ENCODE measurements around the gene USH1C. TPM values are rescaled to one million over a fixed set of nuclear protein-coding genes. Genes with fewer than 3 reads are reported as not detected.

USH1C gene
- total RNA-seq, 1 experiment from 2014 or later: 35.4 TPM

DNA sequence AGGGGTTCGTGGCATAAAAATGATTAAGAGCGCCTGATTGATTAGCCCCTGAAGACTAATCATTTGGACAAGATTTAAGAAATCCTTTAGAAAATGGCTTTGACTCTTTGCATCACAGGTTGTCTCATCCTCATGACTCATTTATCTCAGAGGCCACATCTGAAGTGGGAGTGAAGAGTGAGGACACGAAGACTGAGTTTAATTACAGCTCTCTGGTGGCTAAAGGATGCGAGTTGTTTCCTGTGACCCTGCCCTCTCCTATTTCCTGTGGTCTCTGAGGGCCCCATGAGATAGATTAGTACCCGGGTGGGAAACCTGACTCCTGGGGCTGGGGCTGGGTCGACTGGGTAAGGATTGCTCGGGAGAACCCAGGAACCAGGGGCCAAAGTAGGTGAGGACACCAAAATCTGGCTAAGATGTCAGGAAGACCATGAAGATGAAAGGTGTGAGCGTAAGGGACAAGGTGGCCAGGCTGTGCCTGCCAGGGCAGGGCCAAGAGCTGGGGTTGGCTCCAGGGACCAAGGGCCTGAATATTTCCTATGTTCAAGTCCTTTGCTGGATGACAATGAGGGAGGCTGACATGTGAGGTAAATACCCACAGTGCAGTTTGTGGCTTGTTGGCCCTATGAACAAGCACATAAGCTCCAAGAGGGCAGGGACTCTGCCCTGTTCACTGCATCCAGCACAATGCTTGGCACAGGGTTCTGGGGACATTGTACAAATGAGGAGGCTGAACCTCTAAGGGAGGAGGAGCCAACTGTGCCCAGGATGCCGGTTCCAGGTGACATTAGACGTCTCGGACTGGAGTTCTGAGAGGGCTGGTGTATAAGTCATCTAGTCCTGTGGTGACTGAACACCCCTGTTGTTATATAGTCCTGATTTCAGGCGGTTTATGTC is 6.5 kb upstream of the USH1C start:
- no peak for DNase-seq (ENCODE audit: extremely low read depth, low read depth)

DNA sequence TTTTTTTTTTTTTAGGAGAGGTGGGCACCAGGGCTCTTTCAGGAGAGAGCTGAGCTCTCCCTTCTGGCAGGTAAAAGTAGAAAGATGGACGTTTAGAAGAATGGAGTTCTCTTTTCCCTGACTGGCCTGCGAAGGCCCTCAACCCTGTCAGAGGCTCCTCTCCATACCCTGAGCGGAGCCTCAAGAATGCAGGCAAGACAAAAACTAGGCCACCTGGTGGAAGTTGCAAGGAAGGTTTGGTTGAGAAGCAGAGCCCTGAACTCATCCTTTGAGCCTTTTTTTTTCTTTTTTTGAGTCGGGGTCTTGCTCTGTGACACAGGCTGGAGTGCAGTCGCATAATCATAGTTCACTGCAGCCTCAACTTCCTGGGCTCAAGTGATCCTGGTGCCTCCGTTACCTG is 4.2 kb upstream of the USH1C start:
- no peak for DNase-seq (ENCODE audit: extremely low read depth, low read depth)

DNA sequence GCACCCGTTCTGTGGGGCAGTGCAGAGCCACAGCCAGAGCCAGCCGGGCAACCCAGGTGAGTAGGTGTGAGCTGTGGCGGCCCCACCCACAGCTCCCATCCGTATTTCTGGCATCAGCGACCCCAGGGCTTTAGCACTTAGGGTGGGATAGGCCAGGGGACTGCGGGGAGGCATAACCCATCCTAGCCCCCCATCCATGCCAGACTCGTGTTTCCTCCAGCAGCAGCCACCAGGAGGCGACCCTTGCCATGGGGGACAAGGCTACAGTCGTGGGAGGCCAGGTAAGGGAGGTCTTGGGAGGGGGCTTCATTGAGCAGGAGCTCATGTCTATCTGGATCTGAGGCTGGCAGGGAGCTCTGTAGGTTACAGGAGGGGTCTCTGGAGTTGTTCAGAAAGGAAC is 3.7 kb upstream of the USH1C start:
- no peak for DNase-seq (ENCODE audit: extremely low read depth, low read depth)

DNA sequence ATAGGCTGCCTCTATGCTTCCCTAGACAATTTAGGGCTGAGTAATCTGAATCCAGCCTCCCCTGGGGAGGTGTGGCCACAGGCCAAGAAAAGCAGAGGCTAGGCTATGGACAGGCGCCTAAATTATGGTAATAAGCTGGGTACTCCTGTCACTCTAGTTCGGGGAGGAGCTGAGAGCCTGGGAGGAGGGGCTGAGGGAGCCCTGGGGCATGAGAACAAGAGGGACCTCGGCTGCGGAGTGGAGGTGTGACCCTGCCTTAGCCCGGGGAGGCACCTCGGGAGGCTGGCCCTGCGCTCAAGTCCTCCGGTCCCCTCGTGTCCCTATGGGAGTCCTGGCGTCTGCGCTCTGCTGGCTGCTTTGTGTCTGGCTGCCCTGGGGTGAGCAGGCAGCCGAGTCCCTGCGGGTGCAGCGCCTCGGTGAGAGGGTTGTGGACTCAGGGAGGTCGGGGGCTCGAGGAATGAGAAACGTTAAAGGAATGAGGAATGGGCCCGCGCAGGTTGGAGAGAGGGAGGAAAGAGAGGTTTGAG is 2.9 kb upstream of the USH1C start, which contains the start of gene OTOG:
OTOG (plus strand) TSS at position 209 of the 527 bp plus-strand sequence; CDS start at position 323, 114 bp downstream.
- DNase-seq (ENCODE audit: extremely low read depth, low read depth): no peak

DNA sequence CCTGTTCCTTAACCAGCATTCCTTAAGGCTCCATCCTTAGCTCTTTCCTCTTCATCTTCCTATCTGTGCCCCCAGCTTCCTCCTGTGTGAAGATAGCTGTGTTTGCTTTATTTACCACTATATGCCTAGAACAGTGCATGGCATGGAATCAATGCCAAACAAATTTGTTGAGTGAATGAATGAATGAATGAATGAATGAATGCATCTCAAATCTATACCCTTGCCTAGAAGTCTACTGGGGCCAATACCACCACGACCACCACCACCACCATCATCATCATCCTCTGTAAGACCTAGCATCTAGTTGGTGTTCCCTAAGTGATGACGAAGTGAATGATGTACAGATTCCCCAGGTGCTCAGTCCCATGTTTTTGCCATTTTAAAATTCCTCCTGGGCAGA is 2.0 kb upstream of the USH1C start:
- DNase-seq (ENCODE audit: extremely low read depth, low read depth): no peak

DNA sequence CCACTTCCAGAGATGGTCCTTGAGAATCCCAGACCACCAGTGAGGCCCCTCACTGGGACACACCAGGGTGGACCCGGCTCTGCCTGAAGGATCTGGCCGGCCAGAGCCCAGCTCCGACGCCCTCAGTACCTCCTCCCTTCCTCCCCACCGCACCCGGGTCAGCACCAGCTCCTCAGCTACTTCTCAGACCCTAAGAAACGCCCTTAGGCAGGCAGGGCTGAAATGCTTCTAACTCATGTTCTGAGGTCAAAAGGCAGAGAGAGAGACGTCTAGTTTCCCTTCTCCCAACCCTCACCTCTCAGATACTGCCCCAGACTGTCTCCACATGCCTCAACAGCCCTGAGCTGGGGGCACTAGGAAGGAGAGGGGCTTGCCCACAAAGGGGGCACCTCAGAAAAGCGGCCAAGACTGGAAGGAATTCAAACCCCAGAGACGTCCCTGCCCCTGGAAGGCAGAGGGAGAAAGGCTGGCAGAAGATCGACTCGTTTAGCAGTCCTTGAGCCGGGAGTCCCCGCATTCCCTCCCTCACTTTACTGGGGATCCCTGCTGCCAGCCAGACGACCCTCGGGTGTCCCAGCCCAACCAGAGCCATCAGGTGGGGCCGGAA is 539 bp downstream of the USH1C start:
- no peak for DNase-seq (ENCODE audit: extremely low read depth, low read depth)

DNA sequence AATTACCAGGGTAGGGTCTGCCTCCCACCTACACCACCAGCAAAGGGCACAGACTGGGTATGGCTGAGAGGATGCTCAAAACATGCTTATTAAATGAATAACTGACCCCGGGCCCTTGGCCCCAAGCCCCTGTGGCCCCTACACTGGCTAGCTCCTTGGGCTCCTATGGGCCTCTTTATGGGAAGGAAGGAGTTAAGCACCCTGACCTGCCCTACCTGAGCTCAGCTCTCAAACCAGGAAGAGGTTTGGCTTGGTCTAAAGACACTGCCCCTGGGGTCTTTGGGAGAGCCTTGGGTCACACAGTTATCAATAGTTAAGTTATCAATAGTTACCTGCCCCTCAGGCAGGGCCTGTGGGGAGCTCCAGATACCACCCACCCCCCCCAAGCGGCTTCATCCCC is 1.2 kb downstream of the USH1C start:
- DNase-seq (ENCODE audit: extremely low read depth, low read depth): no peak

DNA sequence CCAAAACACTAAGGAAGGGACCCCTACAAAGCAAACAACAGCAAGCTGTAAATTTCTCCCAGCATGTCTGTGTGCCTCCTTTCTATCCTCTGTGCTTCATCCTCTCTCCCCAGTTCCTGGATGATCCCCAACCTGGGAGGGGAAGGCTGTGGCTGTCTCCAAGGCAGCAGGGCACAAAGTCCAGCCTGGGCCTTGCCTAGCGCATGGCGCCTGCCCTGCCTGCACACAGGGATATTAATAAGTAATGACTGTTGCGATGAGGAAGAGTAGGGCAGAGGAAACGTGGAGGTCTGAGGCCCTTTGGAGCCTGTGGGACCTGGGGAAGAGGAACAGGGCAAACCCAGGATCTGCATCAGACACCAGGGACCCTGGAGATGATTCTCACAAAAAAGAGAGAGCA is 2.0 kb downstream of the USH1C start:
- no peak for DNase-seq (ENCODE audit: extremely low read depth, low read depth)

DNA sequence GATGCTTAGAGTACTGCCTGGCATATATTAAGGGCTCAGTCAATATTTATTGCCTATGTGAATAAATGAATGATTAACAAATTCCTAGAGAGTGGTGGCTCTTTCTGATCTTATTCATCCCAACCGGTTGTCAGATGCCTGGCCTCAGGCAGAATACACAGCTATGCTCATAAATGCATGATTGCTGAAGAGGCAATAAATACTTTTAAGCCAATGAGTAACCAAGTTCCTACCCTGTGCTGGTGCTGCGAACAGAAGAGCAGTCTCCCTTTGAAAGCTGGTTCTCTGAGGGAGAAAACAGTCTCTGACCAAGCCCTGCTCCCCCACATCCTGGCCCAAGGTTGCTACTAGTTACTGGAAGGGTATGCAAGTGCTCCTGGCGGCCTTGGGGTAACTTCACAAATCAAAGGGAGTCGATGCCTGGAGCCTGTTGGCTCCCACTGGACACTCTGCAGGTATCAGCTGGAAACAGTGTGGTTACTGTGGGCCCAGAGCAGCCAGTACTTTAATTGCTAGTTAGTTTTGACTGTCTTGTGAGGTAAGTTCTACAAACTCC is 2.8 kb downstream of the USH1C start:
- DNase-seq (ENCODE audit: extremely low read depth, low read depth): no peak

DNA sequence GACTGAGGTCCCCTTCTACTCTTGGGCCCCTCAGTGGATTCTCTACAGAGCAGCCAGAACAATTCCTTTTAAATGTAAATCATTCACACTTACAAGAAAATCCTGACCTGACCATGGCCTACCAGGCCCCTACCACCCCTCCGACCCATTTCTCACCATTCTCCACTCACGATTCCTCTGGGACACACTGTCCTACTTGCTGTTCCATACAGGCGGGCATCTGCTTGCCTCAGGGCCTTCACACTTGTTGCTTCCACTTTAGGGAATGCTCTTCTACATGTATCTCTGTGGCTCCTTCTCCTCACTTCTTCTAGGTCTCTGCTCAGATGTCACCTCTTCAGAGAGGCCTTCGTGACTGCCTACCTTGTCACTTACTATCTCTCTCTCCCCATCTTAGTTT is 3.4 kb downstream of the USH1C start:
- DNase-seq (ENCODE audit: extremely low read depth, low read depth): no peak

DNA sequence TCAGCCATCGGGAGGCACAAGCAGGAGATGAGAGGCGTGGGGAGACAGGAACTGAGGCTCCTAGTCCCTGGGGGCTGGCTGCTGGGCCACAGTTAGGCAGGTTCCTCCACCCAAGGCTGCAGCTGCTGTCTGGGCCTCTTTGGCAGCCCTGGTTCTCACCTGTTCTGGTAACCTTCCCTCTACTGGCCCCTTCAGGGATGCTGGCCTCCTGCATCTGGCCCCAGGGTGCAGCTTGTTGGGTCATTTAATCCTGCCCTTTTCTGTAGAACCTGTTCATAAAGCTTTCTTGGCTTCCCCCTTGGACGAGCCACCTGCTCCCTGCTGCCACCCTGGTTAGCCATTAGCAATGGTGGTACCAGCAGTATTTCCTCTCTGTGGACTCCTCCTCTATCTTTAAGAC is 5.5 kb downstream of the USH1C start:
- no peak for DNase-seq (ENCODE audit: extremely low read depth, low read depth)

DNA sequence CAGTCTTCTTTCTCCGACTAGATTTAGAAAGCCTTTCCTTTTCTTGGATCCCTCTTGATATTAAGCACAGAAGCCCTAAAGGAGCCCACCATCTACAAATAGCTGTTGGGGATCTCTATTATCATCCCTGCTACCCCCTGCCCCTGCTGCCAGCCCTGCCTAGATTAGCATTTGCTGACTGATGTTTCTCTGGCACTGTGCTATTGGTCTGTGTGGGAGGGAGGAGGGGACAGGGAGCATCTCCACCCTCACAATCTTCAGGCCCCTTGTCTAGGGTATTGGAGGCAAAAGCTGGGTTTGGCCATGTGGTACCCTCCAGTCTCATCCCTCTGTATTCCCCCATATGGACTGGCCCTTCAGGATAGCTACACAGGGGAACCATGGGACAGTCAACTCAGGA is 6.2 kb downstream of the USH1C start:
- DNase-seq (ENCODE audit: extremely low read depth, low read depth): no peak

DNA sequence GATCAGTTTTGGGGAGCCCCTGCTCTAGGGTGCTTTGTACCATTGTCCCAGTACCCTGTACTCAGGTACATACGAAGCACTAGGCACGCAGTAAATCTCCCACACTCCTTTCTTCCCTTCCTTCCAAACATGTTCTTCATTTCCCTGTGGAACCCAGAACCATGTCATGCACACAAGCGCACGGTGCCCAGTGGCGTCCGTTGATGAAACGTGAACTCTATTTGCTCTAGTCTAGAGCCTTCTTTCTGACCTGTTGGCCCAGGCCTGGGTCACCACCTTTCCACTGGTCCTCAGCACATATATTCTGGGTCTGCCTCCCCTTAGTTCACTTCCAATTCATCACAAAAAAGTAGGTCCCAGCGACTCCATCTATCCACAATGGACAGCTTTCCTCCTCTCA is 7.0 kb downstream of the USH1C start:
- no peak for DNase-seq (ENCODE audit: extremely low read depth, low read depth)

DNA sequence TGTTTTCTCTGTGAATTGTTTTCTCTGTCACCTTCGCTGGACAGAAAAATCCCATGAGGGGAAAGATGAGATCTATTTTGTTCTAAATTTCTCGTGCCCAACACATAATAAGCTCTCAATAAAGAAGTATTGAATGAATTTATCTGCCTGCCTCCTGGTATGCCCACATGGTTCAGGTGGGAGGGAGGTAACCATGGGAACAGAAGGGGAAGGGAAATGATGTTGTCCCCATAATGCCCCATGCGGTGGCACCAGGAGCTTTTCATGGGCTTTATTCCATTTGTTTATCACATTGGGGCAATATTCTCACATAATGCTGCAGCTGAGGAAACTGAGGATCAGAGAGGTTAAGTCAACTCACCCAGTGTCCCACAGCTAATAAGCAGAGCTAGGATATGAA is 8.7 kb downstream of the USH1C start:
- DNase-seq (ENCODE audit: extremely low read depth, low read depth): no peak

DNA sequence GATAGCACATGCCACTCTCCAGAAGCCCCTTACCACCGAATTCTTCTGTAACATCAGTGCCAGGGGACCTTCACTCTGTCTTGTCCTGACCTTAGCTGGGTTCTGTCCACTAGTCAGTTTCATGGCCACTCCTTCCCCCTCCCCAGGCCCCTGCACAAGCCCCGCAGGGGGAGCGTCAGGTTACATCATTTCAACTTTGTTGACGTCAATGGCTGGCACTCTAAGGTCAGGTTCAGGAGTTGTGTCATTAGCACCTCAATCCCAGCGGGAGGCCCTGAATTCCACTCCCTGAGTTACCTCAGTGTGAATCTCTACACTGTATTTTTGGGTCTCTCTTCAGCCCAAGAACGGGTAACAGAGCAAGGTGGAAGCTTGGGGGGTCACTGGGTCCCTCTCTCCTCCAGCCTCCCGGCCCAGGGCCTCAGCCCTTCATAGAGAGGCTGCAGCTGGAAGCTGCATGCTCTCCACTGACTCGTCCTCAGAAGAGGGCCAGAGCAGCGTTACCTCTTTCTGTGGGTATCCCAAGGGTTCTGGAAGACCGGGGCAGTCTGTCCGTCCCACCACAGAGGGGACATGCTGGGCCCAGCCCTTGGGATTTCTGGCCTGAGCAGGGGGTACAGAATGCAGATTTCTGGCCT is 10.3 kb downstream of the USH1C start:
- DNase-seq (ENCODE audit: extremely low read depth, low read depth): peak; percentile 37

DNA sequence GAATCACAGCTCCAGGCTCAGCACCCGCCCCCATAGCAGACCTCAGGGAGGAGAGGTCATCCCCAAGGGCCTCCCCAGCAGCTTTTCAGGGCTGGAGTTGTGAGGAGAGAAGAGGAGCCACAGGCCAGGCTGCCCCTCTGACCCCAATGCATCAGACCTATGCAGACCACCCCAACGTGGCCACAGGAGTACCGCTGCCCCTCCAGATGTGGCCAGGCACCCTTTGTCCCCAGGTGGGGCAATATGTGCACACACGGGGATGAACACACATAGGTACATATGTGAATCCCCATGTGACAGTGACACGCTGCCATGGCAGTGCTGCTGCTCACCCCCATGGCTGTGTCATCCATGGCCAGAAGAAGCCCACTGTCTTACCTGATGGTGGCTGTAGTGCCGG is 10.9 kb downstream of the USH1C start:
- no peak for DNase-seq (ENCODE audit: extremely low read depth, low read depth)

DNA sequence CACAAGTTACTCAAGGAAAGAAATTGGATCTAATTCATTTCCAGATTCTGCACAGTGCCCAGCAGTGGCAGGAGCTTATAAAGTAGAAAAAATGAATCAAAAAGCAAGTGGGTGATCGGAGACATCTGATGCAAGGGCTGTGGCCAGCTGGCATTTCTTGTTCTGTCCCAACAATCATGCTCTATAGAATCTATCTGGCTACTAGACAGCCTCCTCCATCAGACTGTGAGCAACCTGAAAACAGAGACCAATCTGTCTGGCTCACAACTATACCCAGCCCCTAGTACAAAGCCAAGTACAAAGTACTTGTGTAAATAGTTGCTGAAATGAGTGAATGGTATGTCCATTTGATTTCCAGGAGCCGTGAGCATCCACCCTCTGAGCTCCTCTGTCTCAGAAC is 11.4 kb downstream of the USH1C start:
- DNase-seq (ENCODE audit: extremely low read depth, low read depth): no peak

DNA sequence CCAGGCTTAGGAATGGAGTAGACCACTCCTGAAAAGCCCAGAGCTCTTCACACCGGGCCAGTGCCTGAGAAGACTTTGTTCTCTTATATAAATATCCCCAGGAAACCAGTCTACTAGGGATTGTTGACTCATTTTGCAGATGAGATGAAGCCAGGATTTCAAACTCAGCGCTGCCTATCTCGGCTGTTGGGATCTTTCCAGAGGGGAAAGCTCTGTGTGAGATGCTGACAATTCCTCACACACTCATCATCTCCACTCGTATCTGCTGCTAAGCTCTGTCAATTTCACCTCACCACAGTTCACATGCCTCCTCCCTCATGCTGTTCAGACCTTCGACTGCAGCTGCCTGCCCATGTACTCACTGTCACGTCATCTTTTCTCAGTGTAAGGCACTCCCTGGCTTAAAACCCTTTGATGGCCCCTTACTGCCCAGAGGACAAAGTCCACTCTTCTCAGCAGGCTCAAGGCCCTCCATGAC is 12.5 kb downstream of the USH1C start:
- no peak for DNase-seq (ENCODE audit: extremely low read depth, low read depth)

DNA sequence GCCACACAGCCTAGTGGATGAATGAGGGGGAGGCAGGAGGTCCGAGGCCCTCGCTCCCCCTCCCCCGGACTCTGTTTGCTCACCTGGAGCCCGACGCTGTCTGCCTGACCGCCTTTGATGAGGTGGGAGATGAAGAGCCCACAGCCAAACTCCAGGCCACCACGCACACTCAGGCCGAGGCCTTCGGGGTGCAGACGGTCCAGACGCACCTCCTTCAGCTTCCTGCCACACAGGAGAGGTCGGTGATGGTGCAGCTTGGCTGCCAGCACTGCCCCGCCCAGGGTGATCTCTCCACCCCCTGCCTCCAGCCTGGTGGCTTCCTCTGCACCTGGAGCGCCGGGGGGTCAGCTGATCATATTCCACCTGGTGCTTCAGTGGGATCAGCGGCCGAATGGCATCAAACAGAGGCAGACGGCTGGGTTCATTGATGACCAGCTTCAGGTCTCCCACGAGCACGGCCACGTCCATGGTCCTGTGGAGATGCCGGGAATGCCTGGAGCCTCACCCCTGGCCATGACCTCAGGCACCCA is 13.1 kb downstream of the USH1C start:
- no peak for DNase-seq (ENCODE audit: extremely low read depth, low read depth)

DNA sequence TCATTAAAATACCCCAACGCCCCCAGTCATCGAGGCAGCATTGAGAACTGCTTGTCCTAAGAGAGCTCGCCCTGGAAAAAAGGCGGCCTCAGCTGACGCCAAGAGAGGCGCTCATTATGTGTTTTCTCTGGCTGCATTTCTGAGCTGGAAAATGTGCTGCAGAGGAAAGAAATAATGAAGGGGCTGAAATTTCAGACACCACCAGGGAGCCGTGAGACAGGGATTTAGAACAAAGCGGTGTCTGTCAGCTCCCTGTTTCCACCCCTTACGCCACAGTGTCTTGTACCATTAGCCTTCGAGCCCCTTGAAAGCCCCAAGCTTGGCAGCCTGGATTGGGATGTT is 14.4 kb downstream of the USH1C start:
- no peak for DNase-seq (ENCODE audit: extremely low read depth, low read depth)

Data from NCI-H460 (cell line).